K562 (cell line): ENCODE results near the gene BLM. TPM values are rescaled to one million over a fixed set of nuclear protein-coding genes. Genes with fewer than 3 reads are reported as not detected.

ENCODE experiments used
- ATAC-seq: fragments of 200-7000 bp; cut with Tn5 transposase; 3 replicates; pipeline ENCODE4 v1.9.1; 2020; ENCODE audit warnings: moderate library complexity
- BruUV-seq: library from RNA; stranded (reverse); fragments of 400-500 nt; replicated peaks from 2 replicates; lab custom pipeline; 2021; lab: Mats Ljungman, UMichigan
- CTCF ChIA-PET: fragments of 300-600 bp; formaldehyde crosslinking; extraction: SDS; loops from one replicate; lab custom pipeline; 2021; ENCODE audit warnings: low intra/inter-chr PET ratio; lab: Yijun Ruan, JAX
- POLR2A ChIA-PET: fragments of 300-600, 350-650 bp; sonication (Branson Sonifier 250); formaldehyde crosslinking; extraction: SDS; loops from one replicate; lab custom pipeline; 2021; ENCODE audit warnings: antibody characterized with exemption, inconsistent platforms; lab: Yijun Ruan, JAX
- DNase-seq, 4 experiments: peaks; one replicate each; pipeline versions ENCODE4 v3.0.0 to v3.0.0-alpha.2; 2011 to 2018; ENCODE audit warnings: low spot score in 3 of 4, mixed read lengths in 3 of 4; ENCODE audit errors: extremely low read depth in 1 of 4
- FAIRE-seq: peaks from 2 replicates; lab custom pipeline; 2011; peaks lifted over from hg19 to GRCh38; lab: Jason Lieb, UNC
- H2AFZ ChIP-seq: 2 replicates; pipeline ENCODE4 v1.6.0; 2011; ENCODE audit warnings: low read depth, low read length, control low read depth, inconsistent platforms
- H3K27ac ChIP-seq: fragments of 200-600 bp; 3 replicates; pipeline ENCODE4 v1.8.0; 2011; ENCODE audit warnings: low read depth, mild to moderate bottlenecking, control low read depth, inconsistent platforms, low read length, moderate library complexity, mixed read lengths; ENCODE audit errors: extremely low read depth
- H3K27me3 ChIP-seq, 2 experiments: fragments of 300-600 bp in 1 of 2; 2 replicates in 1 of 2; 3 replicates in 1 of 2; pipeline versions ENCODE4 v1.6.0 to v1.8.0; 2011; ENCODE audit warnings: inconsistent platforms in 2 of 2, low read length in 2 of 2, mild to moderate bottlenecking in 1 of 2, mixed read lengths in 1 of 2, moderate library complexity in 1 of 2; ENCODE audit not compliant: control insufficient read depth in 2 of 2, insufficient read depth in 2 of 2
- H3K36me3 ChIP-seq: fragments of 300-600 bp; 3 replicates; pipeline ENCODE4 v1.8.0; 2011; ENCODE audit warnings: mild to moderate bottlenecking, low read length, inconsistent platforms; ENCODE audit not compliant: control insufficient read depth, insufficient read depth
- H3K4me1 ChIP-seq, 2 experiments: fragments of 200-600 bp in 1 of 2; replicated peaks in 1 of 2; 2 replicates in 1 of 2; 3 replicates in 1 of 2; pipeline versions ENCODE4 v1.5.1 to v1.8.0; 2011; ENCODE audit warnings: inconsistent platforms in 2 of 2, low read length in 2 of 2, mild to moderate bottlenecking in 1 of 2, mixed read lengths in 1 of 2, moderate library complexity in 1 of 2; ENCODE audit not compliant: control insufficient read depth in 2 of 2, insufficient read depth in 2 of 2
- H3K4me2 ChIP-seq: 2 replicates; pipeline ENCODE4 v1.6.1; 2011; ENCODE audit warnings: low read length, control low read depth, inconsistent platforms, mixed read lengths; ENCODE audit not compliant: insufficient read depth
- H3K4me3 ChIP-seq: fragments of 200-600 bp; sonication (generic), shearing (Covaris generic); 2 replicates; pipeline ENCODE4 v1.5.1; 2016; ENCODE audit warnings: control low read depth, inconsistent platforms
- H3K79me2 ChIP-seq: fragments of 200-600 bp; 3 replicates; pipeline ENCODE4 v1.8.0; 2011; ENCODE audit warnings: low read length, inconsistent platforms; ENCODE audit not compliant: control insufficient read depth, insufficient read depth
- H3K9ac ChIP-seq, 2 experiments: 2 replicates each; pipeline versions ENCODE4 v1.6.0 to v1.6.1; 2011; ENCODE audit warnings: low read depth in 2 of 2, low read length in 2 of 2, control low read depth in 1 of 2, inconsistent platforms in 1 of 2, mild to moderate bottlenecking in 1 of 2, mixed read lengths in 1 of 2; ENCODE audit not compliant: insufficient read depth in 1 of 2
- H3K9me1 ChIP-seq: one replicate; pipeline ENCODE4 v1.6.0; 2011; ENCODE audit warnings: inconsistent platforms, mild to moderate bottlenecking, low read length, moderate library complexity; ENCODE audit not compliant: control insufficient read depth, insufficient read depth
- H3K9me3 ChIP-seq: replicated peaks from 2 replicates; pipeline ENCODE4 v1.5.1; 2011; ENCODE audit warnings: low read depth, low read length, inconsistent platforms; ENCODE audit not compliant: control insufficient read depth, insufficient read depth
- H4K20me1 ChIP-seq: replicated peaks from 2 replicates; pipeline ENCODE4 v1.6.1; 2011; ENCODE audit warnings: low read length, inconsistent platforms, mixed read lengths; ENCODE audit not compliant: control insufficient read depth, insufficient read depth
- E2F5 ChIP-seq: sonication (generic); formaldehyde crosslinking; IDR thresholded peaks from 2 replicates; pipeline ENCODE4 v1.8.0; 2022; ENCODE audit warnings: mild to moderate bottlenecking, missing genetic modification reagents
- MEIS2 ChIP-seq: fragments of 450-650 bp; IDR thresholded peaks from 2 replicates; pipeline ENCODE4 v1.6.1; 2014; ENCODE audit warnings: mild to moderate bottlenecking; ENCODE audit not compliant: partially characterized antibody
- ZBTB26 ChIP-seq: fragments of 450-650 bp; formaldehyde crosslinking; IDR thresholded peaks from 2 replicates; pipeline ENCODE4 v1.4.0; 2022; ENCODE audit warnings: missing genetic modification characterization
- ZNF121 ChIP-seq: sonication (generic); formaldehyde crosslinking; conservative IDR thresholded peaks from 2 replicates; pipeline ENCODE4 v1.8.0; 2022; ENCODE audit warnings: missing genetic modification reagents
- ZNF316 ChIP-seq: fragments of 450-650 bp; IDR thresholded peaks from 2 replicates; pipeline ENCODE4 v1.6.1; 2016
- ZNF589 ChIP-seq: fragments of 200-800 bp; sonication (Bioruptor generic); IDR thresholded peaks from 2 replicates; pipeline ENCODE4 v1.6.1; 2016; ENCODE audit warnings: low read depth, missing genetic modification characterization, missing compliant biosample characterization
- WGBS: fragments of 100-300 bp; shearing (Covaris generic); methylation state at CpG from one replicate; pipeline ENCODE4 v1.1.6; 2016; ENCODE audit warnings: low coverage, mixed read lengths; ENCODE audit not compliant: insufficient coverage; ENCODE audit errors: missing lambda C conversion rate; 5-methylcytosine and 5-hydroxymethylcytosine counted together
- in situ Hi-C: fragments of 300-500 bp; cut with MboI; formaldehyde crosslinking; loops from 4 replicates; pipeline ENCODE4 v1.15.0; 2018; ENCODE audit warnings: inconsistent platforms, mixed read lengths
- intact Hi-C: fragments of 100-400 bp; cut with micrococcal nuclease; formaldehyde crosslinking; loops from 2 replicates; pipeline ENCODE4 v1.14.2; 2022
- polyA plus RNA-seq, 8 experiments: library from polyadenylated mRNA; depleted of rRNA in 4 of 8; stranded (reverse) in 5 of 8; unstranded in 3 of 8; fragments of >200 nt; fragmentation: Nextera tagmentation in 2 of 8; fragmentation: Illumina TruSeq in 1 of 8; extraction: Ambion mirVana in 2 of 8; extraction: Trizol in 1 of 8; gene quantifications; 2 replicates each; pipeline versions ENCODE4 v1.2.1 to v1.2.3, GENCODE V29; 2011 to 2014; ENCODE audit warnings: inconsistent platforms in 1 of 8, missing spikeins in 1 of 8
- total RNA-seq, 7 experiments: library from RNA; depleted of rRNA in 6 of 7; stranded (reverse); fragments of >200 nt in 6 of 7; fragmentation: Illumina TruSeq in 2 of 7; extraction: Trizol in 2 of 7; gene quantifications; 2 replicates each; pipeline versions ENCODE4 v1.2.1 to v1.2.3, GENCODE V29; 2011 to 2021; ENCODE audit warnings: low replicate concordance in 1 of 7

Gene BLM
- total and polyA plus RNA-seq, 9 of the 15 experiments (the other 6 are each of a cell fraction or from before 2014, with no cell fraction given): 21.0 to 56.0 (median 43.9) TPM

GRCh38 chr15:90718232-90718631, 1.1 kb downstream of the BLM start (continued):
- TF ChIP-seq ZBTB26 (CRISPR knock-in tag): no peak
- no peak for TF ChIP-seq ZNF589 (CRISPR knock-in tag)
- TF ChIP-seq MEIS2: peak; percentile 81
- no peak for TF ChIP-seq E2F5 (CRISPR knock-in tag)
- TF ChIP-seq, all 486 proteins: peak for 4

GRCh38 chr15:90720131-90720530, 3.0 kb downstream of the BLM start:
- H3K36me3 ChIP-seq: peaks cover 37% of the 10 kb centered on the region
- H3K9me1 ChIP-seq: no peaks in the 10 kb centered on the region
- DNase-seq: no peak
- H3K9me3 ChIP-seq: no peaks in the 10 kb centered on the region
- FAIRE-seq: no peak
- TF ChIP-seq ZNF121 (CRISPR knock-in tag): no peak
- 0 out of 2 replicates have a peak, but pooled peaks have one; percentile 26 for TF ChIP-seq ZNF316
- H3K4me3 ChIP-seq: no peak overlapping the region
- H3K27ac ChIP-seq: peak overlapping the region; percentile 43; the same call in 1 of the 3 replicates
- in situ Hi-C loops: no loop called here
- no peak overlapping the region for H3K9ac ChIP-seq
- no peaks in the 10 kb centered on the region for H3K27me3 ChIP-seq
- BruUV-seq: no TSS peak
- H3K79me2 ChIP-seq: peaks cover 73% of the 10 kb centered on the region
- POLR2A ChIA-PET: interaction anchor here (0.6 to 0.7 kb wide), 2 partner anchors 148 to 946 kb away, joined by 3 to 6 read pairs; partner anchors contain the start of gene FURIN
- CTCF ChIA-PET: interaction anchor here (0.6 kb wide), 1 partner anchor 9 kb away, joined by 3 read pairs; no protein-coding TSS in a partner anchor
- H3K4me2 ChIP-seq: no peak overlapping the region
- H3K4me1 ChIP-seq: peaks cover 6 to 10% of the 10 kb centered on the region in 2 experiments; a peak in 4 of 5 replicates
- no peak overlapping the region for H2AFZ ChIP-seq
- intact Hi-C loops: no loop called here
- no peak for ATAC-seq
- no peaks in the 10 kb centered on the region for H4K20me1 ChIP-seq
- 79% methylated on average over 2 of the region's 2 CpGs for WGBS
